GM12891 (cell line): Measurements from ENCODE around the gene UNC13A.

ENCODE experiments used
- PAX5 ChIP-seq: IDR thresholded peaks from 2 replicates; pipeline ENCODE4 v1.6.1; 2011; ENCODE audit warnings: low read length, moderate library complexity, mild to moderate bottlenecking; ENCODE audit not compliant: insufficient read depth, severe bottlenecking
- POLR2A ChIP-seq: IDR thresholded peaks from 2 replicates; pipeline ENCODE4 v1.6.1; 2011; ENCODE audit warnings: low read depth, low read length, control low read depth
- POLR2AphosphoS5 ChIP-seq: IDR thresholded peaks from 2 replicates; pipeline ENCODE4 v1.6.1; 2011; ENCODE audit warnings: low read depth, low read length, control low read depth
- POU2F2 ChIP-seq: IDR thresholded peaks from 2 replicates; pipeline ENCODE4 v1.6.1; 2011; ENCODE audit warnings: low read depth, mild to moderate bottlenecking, control low read depth, low read length, moderate library complexity
- SPI1 ChIP-seq: IDR thresholded peaks from 2 replicates; pipeline ENCODE4 v1.6.1; 2011; ENCODE audit warnings: low read depth, low read length, control low read depth
- TAF1 ChIP-seq: IDR thresholded peaks from 2 replicates; pipeline ENCODE4 v1.6.1; 2011; ENCODE audit warnings: low read depth, low read length, control low read depth

DNA sequence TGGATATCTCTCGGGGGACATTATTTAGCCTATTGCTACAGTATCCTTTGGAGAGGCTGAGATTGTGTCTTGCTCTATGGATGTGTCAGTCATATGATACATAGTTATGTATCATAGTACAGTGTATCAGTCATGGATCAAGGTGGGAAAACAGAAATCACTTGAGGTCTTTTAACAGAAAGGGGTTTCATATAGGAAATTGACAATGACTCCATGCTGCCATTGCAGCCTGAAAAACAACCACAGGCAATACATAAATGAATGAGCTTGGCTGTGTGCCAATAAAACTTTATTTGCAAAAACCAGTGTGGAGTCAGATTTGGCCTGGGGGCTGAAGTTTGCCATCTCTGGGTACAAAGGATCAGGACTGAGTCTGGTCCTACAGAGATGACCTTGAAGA is 97.3 kb downstream of the UNC13A start:
- TF ChIP-seq POLR2A (no peak), TAF1 (no peak), POLR2AphosphoS5 (no peak), SPI1 (no peak), POU2F2 (no peak), PAX5 (no peak)
